Upper lobe of right lung (tissue), 1 donor: ENCODE measurements around the gene CDKAL1. TPM values are rescaled to one million over a fixed set of nuclear protein-coding genes. Genes with fewer than 3 reads are reported as not detected.

Source experiments
- ATAC-seq: fragments of 200-7000 bp; cut with Tn5 transposase; one replicate; pipeline ENCODE4 v1.9.1; 2020; ENCODE audit warnings: mild to moderate bottlenecking, moderate library complexity
- DNase-seq: peaks from one replicate; pipeline ENCODE4 v3.0.0-alpha.2; 2020
- H3K27ac ChIP-seq: fragments of 200-600 bp; one replicate; pipeline ENCODE4 v1.8.0; 2022
- H3K27me3 ChIP-seq: fragments of 200-600 bp; one replicate; pipeline ENCODE4 v1.8.0; 2022; ENCODE audit warnings: mild to moderate bottlenecking
- H3K36me3 ChIP-seq: fragments of 200-600 bp; one replicate; pipeline ENCODE4 v1.8.0; 2022
- H3K4me1 ChIP-seq: fragments of 200-600 bp; one replicate; pipeline ENCODE4 v1.8.0; 2022
- H3K4me3 ChIP-seq: fragments of 200-600 bp; one replicate; pipeline ENCODE4 v1.8.0; 2022; ENCODE audit warnings: mild to moderate bottlenecking
- H3K9me3 ChIP-seq: fragments of 200-600 bp; one replicate; pipeline ENCODE4 v1.8.0; 2022
- intact Hi-C: fragments of 100-400 bp; cut with DNase I; formaldehyde crosslinking; loops from one replicate; pipeline ENCODE4 v1.11.0; 2022
- total RNA-seq: library from RNA; stranded (reverse); fragmentation: NEBNext Ultra II Directional; extraction: Animal tissue kit (Norgen Biotek cat#: 25700); gene quantifications from one replicate; pipeline ENCODE4 v1.2.1, GENCODE V29; 2021
- TF ChIP-seq, protein P1 (sequence below): fragments of 200-600 bp; IDR thresholded peaks from one replicate; pipeline ENCODE4 v1.8.0; 2022; ENCODE audit warnings: antibody characterized with exemption
- donor health status: DM: no; HTN: yes; CAD: no; lungs with severe emphysema.

The CDKAL1 gene
- total RNA-seq, 1 donor from 2014 or later: 16.0 TPM

DNA sequence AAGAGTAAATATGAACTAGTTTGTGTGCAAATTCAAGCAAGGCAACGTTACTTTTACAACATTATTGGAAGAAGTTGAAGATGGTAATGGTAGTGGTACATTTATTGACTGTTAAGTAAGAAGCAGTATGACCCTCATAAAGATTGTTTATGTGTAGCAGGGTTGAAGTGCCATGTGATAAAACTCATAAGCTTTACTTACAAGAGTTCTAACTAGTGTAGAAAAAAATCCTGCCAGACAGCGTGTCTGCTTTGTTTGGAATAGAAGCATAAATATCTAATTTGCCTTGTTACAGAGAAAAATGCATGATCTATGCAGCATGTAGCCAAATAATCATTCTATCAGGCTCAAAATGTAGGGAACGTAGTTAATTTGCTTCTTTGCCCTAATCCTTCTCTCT, 608.5 kb downstream of the CDKAL1 start:
- ATAC-seq (no peak), DNase-seq (no peak)
- intact Hi-C loops: no loop called here
- Histone ChIP-seq H3K9me3 (no peaks in the 10 kb centered on the region), H3K4me3 (no peak overlapping the region), H3K27ac (no peak overlapping the region), H3K4me1 (no peaks in the 10 kb centered on the region), H3K27me3 (no peaks in the 10 kb centered on the region), H3K36me3 (no peaks in the 10 kb centered on the region)
- TF ChIP-seq, protein P1, sequence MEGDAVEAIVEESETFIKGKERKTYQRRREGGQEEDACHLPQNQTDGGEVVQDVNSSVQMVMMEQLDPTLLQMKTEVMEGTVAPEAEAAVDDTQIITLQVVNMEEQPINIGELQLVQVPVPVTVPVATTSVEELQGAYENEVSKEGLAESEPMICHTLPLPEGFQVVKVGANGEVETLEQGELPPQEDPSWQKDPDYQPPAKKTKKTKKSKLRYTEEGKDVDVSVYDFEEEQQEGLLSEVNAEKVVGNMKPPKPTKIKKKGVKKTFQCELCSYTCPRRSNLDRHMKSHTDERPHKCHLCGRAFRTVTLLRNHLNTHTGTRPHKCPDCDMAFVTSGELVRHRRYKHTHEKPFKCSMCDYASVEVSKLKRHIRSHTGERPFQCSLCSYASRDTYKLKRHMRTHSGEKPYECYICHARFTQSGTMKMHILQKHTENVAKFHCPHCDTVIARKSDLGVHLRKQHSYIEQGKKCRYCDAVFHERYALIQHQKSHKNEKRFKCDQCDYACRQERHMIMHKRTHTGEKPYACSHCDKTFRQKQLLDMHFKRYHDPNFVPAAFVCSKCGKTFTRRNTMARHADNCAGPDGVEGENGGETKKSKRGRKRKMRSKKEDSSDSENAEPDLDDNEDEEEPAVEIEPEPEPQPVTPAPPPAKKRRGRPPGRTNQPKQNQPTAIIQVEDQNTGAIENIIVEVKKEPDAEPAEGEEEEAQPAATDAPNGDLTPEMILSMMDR: no peak

- Histone ChIP-seq H3K27me3 (no peaks in the 10 kb centered on the region), H3K4me1 (no peaks in the 10 kb centered on the region), H3K4me3 (no peak overlapping the region), H3K36me3 (no peaks in the 10 kb centered on the region), H3K27ac (no peak overlapping the region), H3K9me3 (no peaks in the 10 kb centered on the region)
- TF ChIP-seq, protein P1: no peak
- intact Hi-C loops: no loop called here
- DNase-seq: no peak
- no peak for ATAC-seq
These were observed 609.4 kb downstream of the CDKAL1 start for GRCh38 chr6:21143645-21144044.

DNA sequence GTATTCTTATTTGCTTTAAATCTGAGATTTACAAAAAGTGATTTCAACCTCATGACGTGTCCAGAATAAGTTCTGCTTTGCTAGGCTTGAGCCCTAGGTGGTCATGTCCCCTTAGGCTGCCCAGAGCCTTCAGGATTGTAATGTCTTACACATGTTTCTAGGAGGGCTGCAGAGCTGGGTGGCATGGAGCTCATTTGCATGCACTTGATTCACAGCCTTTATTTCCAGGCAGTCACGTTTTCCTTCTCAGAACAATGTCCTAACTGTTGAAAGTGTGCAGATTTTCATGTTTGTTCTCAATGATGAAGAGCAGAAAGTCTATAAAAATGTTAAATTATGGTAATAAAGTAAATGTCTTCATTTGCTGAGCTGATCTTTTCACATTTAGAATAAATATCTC, 610.7 kb downstream of the CDKAL1 start:
- DNase-seq: no peak

DNA sequence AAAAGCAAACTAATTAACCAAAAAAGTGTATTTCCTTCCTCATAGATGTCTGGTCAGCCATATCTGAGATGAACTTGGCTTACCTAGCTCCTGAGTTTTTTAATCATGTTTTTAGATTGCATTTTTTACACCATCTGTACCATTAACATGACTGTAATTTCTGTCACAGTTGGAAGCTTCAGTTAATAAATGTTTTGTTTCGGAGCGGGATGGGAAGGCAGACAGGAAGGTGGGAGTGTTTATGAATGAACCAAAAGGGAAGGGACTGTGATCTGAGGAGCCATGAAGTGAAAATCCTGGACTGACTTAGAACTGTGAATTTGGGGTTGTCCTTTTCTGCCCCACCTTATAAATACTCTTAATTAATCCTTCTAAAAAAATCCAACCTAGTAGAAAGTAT, 613.7 kb downstream of the CDKAL1 start:
- intact Hi-C loops: no loop called here
- H3K36me3 ChIP-seq: no peaks in the 10 kb centered on the region
- TF ChIP-seq, protein P1: no peak
- H3K4me3 ChIP-seq: no peak overlapping the region
- no peaks in the 10 kb centered on the region for H3K4me1 ChIP-seq
- H3K27me3 ChIP-seq: no peaks in the 10 kb centered on the region
- no peak for DNase-seq
- no peaks in the 10 kb centered on the region for H3K9me3 ChIP-seq
- H3K27ac ChIP-seq: no peak overlapping the region
- ATAC-seq: no peak

More for the DNA sequence above, 610.7 kb downstream of the CDKAL1 start:
- TF ChIP-seq, protein P1: no peak
- Histone ChIP-seq H3K27me3 (no peaks in the 10 kb centered on the region), H3K4me3 (no peak overlapping the region), H3K36me3 (no peaks in the 10 kb centered on the region), H3K9me3 (no peaks in the 10 kb centered on the region), H3K4me1 (no peaks in the 10 kb centered on the region), H3K27ac (no peak overlapping the region)
- intact Hi-C loops: no loop called here
- ATAC-seq: no peak

DNA sequence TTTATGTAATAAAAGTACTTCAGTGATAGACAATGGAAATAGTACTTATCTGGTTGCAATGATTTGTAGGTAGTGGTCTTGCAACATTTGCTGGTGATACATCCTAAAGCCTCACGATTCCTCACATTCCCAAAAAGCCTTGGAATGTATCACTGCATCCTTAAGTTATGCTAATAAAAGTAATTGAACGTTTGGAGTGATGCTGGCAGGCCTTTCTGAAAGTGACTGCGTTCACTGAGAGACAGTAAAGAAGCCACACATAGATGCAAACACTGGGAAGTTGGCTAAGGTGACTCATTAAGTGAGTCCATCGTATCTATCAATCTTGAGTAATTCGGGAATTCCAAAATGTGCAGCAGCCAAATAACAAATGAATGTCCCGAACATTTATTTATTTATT, 615.2 kb downstream of the CDKAL1 start:
- Histone ChIP-seq H3K4me3 (no peak overlapping the region), H3K9me3 (no peaks in the 10 kb centered on the region), H3K27ac (no peak overlapping the region), H3K4me1 (no peaks in the 10 kb centered on the region), H3K27me3 (no peaks in the 10 kb centered on the region), H3K36me3 (no peaks in the 10 kb centered on the region)
- intact Hi-C loops: no loop called here
- TF ChIP-seq, protein P1: no peak
- DNase-seq (no peak), ATAC-seq (no peak)

- intact Hi-C loops: no loop called here
- no peak overlapping the region for H3K27ac ChIP-seq
- ATAC-seq (no peak), DNase-seq (no peak)
- TF ChIP-seq, protein P1: no peak
- no peaks in the 10 kb centered on the region for H3K4me1 ChIP-seq
- H3K9me3 ChIP-seq: no peaks in the 10 kb centered on the region
- no peaks in the 10 kb centered on the region for H3K36me3 ChIP-seq
- no peaks in the 10 kb centered on the region for H3K27me3 ChIP-seq
- no peak overlapping the region for H3K4me3 ChIP-seq
These were observed 616.4 kb downstream of the CDKAL1 start for GRCh38 chr6:21150667-21151066.
